Limb (tissue), 2 donors: ENCODE data around the gene SLC9A5.
A peak's percentile ranks its signal among the peaks of the same experiment; 100 is the strongest.

Experiments used
- DNase-seq, 2 donors: peaks; one replicate each; pipeline ENCODE4 v3.0.0-alpha.2; 2016; ENCODE audit errors: extremely low spot score in 2 of 2

The SLC9A5 gene

GRCh38 chr16:67240506-67240905 lies 8.3 kb upstream of the SLC9A5 start:
- no peak for DNase-seq

GRCh38 chr16:67241008-67241900 lies 7.5 kb upstream of the SLC9A5 start:
- no peak for DNase-seq

GRCh38 chr16:67242138-67242730 lies 6.5 kb upstream of the SLC9A5 start:
- DNase-seq: no peak

GRCh38 chr16:67243481-67243880 lies 5.3 kb upstream of the SLC9A5 start:
- no peak for DNase-seq

- peak in 1 of 2 donors; percentile 26 for DNase-seq
These were observed 4.2 kb upstream of the SLC9A5 start for GRCh38 chr16:67244387-67245185.

GRCh38 chr16:67245186-67245585 lies 3.6 kb upstream of the SLC9A5 start:
- DNase-seq: no peak

GRCh38 chr16:67245674-67246080 lies 3.1 kb upstream of the SLC9A5 start:
- peak in 1 of 2 donors; percentile 58 for DNase-seq

GRCh38 chr16:67246081-67246755 lies 2.6 kb upstream of the SLC9A5 start:
- peak; percentile 61 to 88 for DNase-seq

- peak in 1 of 2 donors; percentile 68 for DNase-seq
These were observed 2.0 kb upstream of the SLC9A5 start for GRCh38 chr16:67246756-67247191.

GRCh38 chr16:67247192-67248072 lies 1.3 kb upstream of the SLC9A5 start, which contains the start of gene FHOD1:
Gene FHOD1, minus strand, starts transcription at chr16:67247481. Its CDS starts 71 bp downstream, at chr16:67247410.
- peak; percentile 94 to 96 for DNase-seq

- no peak for DNase-seq
These were observed 742 bp upstream of the SLC9A5 start for GRCh38 chr16:67248073-67248400.

GRCh38 chr16:67249178-67250044 lies 632 bp downstream of the SLC9A5 start:
- no peak for DNase-seq

- DNase-seq: no peak
These were observed 1.2 kb downstream of the SLC9A5 start for GRCh38 chr16:67250045-67250327.

GRCh38 chr16:67252609-67253497 lies 4.1 kb downstream of the SLC9A5 start:
- no peak for DNase-seq

GRCh38 chr16:67254801-67255552 lies 6.2 kb downstream of the SLC9A5 start:
- DNase-seq: no peak

GRCh38 chr16:67255553-67256221 lies 6.9 kb downstream of the SLC9A5 start:
- DNase-seq: no peak

- no peak for DNase-seq
These were observed 8.0 kb downstream of the SLC9A5 start for GRCh38 chr16:67256701-67257230.
